ENCODE measurements around the gene ZIC5.

Gene ZIC5

GRCh38 chr13:99930925-99931324 is 40.6 kb downstream of the ZIC5 start:
- no peak for DNase-seq (ENCODE audit: low read depth)

GRCh38 chr13:99929866-99930265 is 41.7 kb downstream of the ZIC5 start:
- no peak for DNase-seq (ENCODE audit: low read depth)

- DNase-seq (ENCODE audit: low read depth): no peak
Observed at GRCh38 chr13:99926014-99926731, 45.4 kb downstream of the ZIC5 start.

GRCh38 chr13:99923877-99924582 is 47.5 kb downstream of the ZIC5 start:
- no peak for DNase-seq (ENCODE audit: low read depth)

GRCh38 chr13:99922631-99923404 is 48.7 kb downstream of the ZIC5 start:
- DNase-seq (ENCODE audit: low read depth): no peak

- DNase-seq (ENCODE audit: low read depth): no peak
Observed at GRCh38 chr13:99919132-99919531, 52.4 kb downstream of the ZIC5 start.

- peak; percentile 35 for DNase-seq (ENCODE audit: low read depth)
Observed at GRCh38 chr13:99916366-99917103, 55.0 kb downstream of the ZIC5 start.

- DNase-seq (ENCODE audit: low read depth): no peak
Observed at GRCh38 chr13:99913167-99913566, 58.4 kb downstream of the ZIC5 start.

Measured in CMK (cell line).